Neural cell (in vitro differentiated cells): ENCODE results near the gene TUB.

Experiments used
- EP300 ChIP-seq: fragments of 450-650 bp; conservative IDR thresholded peaks from 2 replicates; pipeline ENCODE4 v1.6.1; 2014; ENCODE audit warnings: antibody characterized with exemption, mild to moderate bottlenecking, moderate library complexity; ENCODE audit not compliant: poor library complexity, severe bottlenecking
- EZH2 ChIP-seq: fragments of 200-600, 300-800 bp; shearing (Covaris generic), sonication (generic); IDR thresholded peaks from 2 replicates; pipeline ENCODE4 v1.6.1; 2014; ENCODE audit warnings: antibody characterized with exemption, low read length, borderline replicate concordance, mild to moderate bottlenecking; ENCODE audit not compliant: insufficient read depth, poor library complexity, severe bottlenecking
- POLR2AphosphoS5 ChIP-seq: IDR thresholded peaks from 2 replicates; pipeline ENCODE4 v1.6.1; 2012
- TF ChIP-seq, protein P1 (sequence below): fragments of 450-650 bp; IDR thresholded peaks from 2 replicates; pipeline ENCODE4 v1.5.1; 2014; ENCODE audit warnings: antibody characterized with exemption, mild to moderate bottlenecking, moderate library complexity; ENCODE audit not compliant: poor library complexity, severe bottlenecking

GRCh38 chr11:8038393-8038792 lies 42.6 kb upstream of the TUB start:
- TF ChIP-seq, protein P1, sequence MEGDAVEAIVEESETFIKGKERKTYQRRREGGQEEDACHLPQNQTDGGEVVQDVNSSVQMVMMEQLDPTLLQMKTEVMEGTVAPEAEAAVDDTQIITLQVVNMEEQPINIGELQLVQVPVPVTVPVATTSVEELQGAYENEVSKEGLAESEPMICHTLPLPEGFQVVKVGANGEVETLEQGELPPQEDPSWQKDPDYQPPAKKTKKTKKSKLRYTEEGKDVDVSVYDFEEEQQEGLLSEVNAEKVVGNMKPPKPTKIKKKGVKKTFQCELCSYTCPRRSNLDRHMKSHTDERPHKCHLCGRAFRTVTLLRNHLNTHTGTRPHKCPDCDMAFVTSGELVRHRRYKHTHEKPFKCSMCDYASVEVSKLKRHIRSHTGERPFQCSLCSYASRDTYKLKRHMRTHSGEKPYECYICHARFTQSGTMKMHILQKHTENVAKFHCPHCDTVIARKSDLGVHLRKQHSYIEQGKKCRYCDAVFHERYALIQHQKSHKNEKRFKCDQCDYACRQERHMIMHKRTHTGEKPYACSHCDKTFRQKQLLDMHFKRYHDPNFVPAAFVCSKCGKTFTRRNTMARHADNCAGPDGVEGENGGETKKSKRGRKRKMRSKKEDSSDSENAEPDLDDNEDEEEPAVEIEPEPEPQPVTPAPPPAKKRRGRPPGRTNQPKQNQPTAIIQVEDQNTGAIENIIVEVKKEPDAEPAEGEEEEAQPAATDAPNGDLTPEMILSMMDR = peak; percentile 64
- TF ChIP-seq POLR2AphosphoS5 (peak; percentile 56), EZH2 (no peak), EP300 (peak; percentile 84)
